Measurements from ENCODE around the gene CCR9. TPM values are rescaled to one million over a fixed set of nuclear protein-coding genes. Genes with fewer than 3 reads are reported as not detected.

CCR9 gene
- total and polyA plus RNA-seq, 2 experiments from 2014 or later = not detected

GRCh38 chr3:45922039-45922326 lies 35.6 kb downstream of the CCR9 start:
- peaks cover 4% of the 10 kb centered on the region; the same call in 1 of the 2 replicates for H3K36me3 ChIP-seq (ENCODE audit: insufficient read depth)
- H3K4me3 ChIP-seq = no peak overlapping the region
- no peak overlapping the region for H2AFZ ChIP-seq
- DNase-seq (ENCODE audit: low spot score) = no peak
- H3K9me2 ChIP-seq (ENCODE audit: insufficient read depth) = no peaks in the 10 kb centered on the region
- no peak for TF ChIP-seq CTCF (conservative IDR thresholded peaks at IDR 0.05; ENCODE audit: low read depth in 2 of 2)
- TF ChIP-seq ETS1 (IDR thresholded peaks at IDR 0.05) = no peak
- no peak for TF ChIP-seq NANOG (IDR thresholded peaks at IDR 0.05; ENCODE audit: borderline replicate concordance)
- TF ChIP-seq ZNF331 (CRISPR knock-in tag; IDR thresholded peaks at IDR 0.05; ENCODE audit: low read depth) = no peak
- no peak for TF ChIP-seq CREB1 (CRISPR knock-in tag; IDR thresholded peaks at IDR 0.05; ENCODE audit: low read depth)
- TF ChIP-seq ZNF114 (CRISPR knock-in tag; IDR thresholded peaks at IDR 0.05) = no peak
- TF ChIP-seq REST (IDR thresholded peaks at IDR 0.05; ENCODE audit: unreplicated experiment) = no peak
- no peak for TF ChIP-seq EZH2phosphoT487 (IDR thresholded peaks at IDR 0.05; ENCODE audit: unreplicated experiment)
- TF ChIP-seq ZNF462 (CRISPR knock-in tag; IDR thresholded peaks at IDR 0.05) = no peak
- Mint-ChIP-seq H3K27ac (no peak overlapping the region), H3K4me3 (no peak overlapping the region), H3K4me1 (no peaks in the 10 kb centered on the region), H3K9me3 (no peaks in the 10 kb centered on the region), H3K27me3 (ENCODE audit: insufficient read depth, low read depth, poor library complexity) (peaks cover 2% of the 10 kb centered on the region), H3K36me3 (ENCODE audit: low read depth) (peaks cover 27% of the 10 kb centered on the region)
- no peaks in the 10 kb centered on the region for H3F3A ChIP-seq (replicated peaks; ENCODE audit: low read depth)
- H3K27ac ChIP-seq (ENCODE audit: low read depth) = no peak overlapping the region
- no peaks in the 10 kb centered on the region for H3K79me2 ChIP-seq (replicated peaks; ENCODE audit: insufficient read depth)
- H4K20me1 ChIP-seq (replicated peaks; ENCODE audit: insufficient read depth) = no peaks in the 10 kb centered on the region
- no peaks in the 10 kb centered on the region for H3K27me3 ChIP-seq (ENCODE audit: insufficient read depth)
- no peak overlapping the region for H3K4me2 ChIP-seq
- no peaks in the 10 kb centered on the region for H3K4me1 ChIP-seq (ENCODE audit: insufficient read depth)
- ATAC-seq = no peak

All from GM23338 (cell line).